Epidermal melanocyte (primary cell): ENCODE measurements around the gene CCDC97.

Source experiments
- DNase-seq: peaks from one replicate; pipeline ENCODE4 v3.0.0; 2011; ENCODE audit warnings: low spot score; ENCODE audit not compliant: insufficient read length

The CCDC97 gene

DNA sequence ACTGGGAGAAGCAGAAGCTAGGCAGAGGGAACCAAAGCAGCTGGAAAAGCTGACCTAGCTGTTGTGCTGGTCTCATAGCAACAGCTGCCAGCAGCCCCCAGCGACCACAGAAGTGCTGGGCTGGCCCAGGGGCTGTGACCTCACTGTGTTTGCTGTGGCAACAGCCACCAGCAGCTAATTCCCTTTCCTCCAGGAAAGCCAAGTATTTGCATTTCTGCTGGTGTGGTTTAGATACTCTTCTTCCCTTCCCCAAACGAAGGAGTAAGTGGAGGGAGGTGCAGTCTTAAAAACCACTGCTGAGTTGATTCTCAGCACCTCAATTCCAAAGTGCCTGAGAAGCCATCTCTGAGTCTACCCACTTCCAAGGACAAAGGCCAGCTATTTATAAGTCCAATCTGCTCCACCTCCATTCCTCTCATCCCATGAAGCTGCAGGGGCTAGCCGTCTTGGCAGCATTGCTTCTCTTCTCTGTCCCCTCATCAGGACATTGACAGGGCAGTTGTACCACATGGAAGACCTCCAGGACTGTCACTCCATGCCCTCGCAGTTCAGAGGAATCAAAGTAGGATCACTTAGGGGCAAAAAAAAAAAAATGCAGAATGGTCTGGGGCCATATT, 11.5 kb upstream of the CCDC97 start:
- peak; percentile 44 for DNase-seq

DNA sequence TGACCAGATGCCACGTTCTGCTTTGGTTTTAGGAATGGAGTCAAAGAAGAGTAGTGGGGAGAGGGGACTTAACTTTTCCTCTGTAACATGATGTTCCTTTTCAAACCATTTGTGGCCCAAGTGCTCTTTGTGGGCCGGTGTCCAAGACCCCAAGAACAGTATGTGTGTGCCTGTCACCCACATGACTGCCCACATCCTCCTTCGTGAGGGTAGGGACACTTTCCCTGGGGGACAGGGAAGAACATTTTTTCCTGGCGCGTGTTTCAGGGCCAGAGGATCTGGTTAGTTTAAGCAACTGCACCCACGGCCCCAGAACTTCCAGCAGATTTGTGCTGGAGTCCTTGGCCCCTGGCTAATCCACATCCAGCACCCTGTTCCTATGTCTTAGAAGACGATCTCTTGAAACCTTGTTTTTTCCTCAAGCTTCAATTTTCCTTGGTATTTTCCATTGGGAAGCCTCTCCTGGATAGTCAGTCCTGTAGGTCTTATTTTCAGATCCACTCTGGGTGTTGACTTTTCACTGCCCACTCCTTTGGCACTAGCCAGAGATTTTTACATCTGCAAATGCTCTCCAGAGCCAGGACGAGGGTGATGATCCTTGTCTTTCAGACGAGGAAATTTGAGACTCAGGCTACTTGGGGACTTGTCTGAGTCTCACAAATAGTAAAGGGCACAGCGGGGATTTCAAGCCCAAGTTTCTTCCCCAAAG, 10.8 kb upstream of the CCDC97 start:
- DNase-seq: no peak

DNA sequence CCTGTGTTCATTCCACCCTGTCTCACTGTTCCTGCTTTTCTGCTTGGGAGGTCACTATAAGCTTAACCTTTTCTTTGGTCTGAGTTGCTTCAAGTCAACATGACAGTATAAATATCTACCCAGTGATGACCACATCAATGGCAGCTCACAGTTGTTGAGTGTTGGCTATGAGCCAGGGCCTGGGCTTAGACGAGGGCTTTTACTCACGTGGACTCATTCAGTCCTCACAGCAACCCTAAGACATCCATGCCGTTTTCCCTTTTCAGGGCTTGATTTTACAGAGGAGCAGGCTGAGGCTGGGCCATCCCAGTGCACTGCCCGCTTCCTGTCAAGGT, 10.2 kb upstream of the CCDC97 start:
- DNase-seq: peak; percentile 82

DNA sequence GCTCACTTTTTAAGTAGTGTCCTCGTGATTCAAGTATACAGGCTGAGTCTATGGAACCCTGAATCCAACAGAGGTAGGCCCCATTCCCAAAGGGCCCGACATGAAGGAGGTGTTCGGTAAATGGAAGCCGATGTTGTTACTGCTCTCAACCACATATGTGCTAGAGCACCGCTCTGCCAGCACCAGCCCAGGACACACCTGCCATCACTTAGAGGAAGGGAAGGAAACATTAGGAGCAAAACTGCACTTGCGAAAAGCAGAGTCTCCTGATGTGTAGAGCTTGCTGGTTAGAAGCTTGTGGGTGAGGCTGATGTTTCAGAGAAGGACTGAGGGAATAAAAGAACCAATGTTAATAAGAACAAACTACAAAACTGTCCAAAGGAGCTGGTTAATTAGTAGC, 9.4 kb upstream of the CCDC97 start:
- no peak for DNase-seq

DNA sequence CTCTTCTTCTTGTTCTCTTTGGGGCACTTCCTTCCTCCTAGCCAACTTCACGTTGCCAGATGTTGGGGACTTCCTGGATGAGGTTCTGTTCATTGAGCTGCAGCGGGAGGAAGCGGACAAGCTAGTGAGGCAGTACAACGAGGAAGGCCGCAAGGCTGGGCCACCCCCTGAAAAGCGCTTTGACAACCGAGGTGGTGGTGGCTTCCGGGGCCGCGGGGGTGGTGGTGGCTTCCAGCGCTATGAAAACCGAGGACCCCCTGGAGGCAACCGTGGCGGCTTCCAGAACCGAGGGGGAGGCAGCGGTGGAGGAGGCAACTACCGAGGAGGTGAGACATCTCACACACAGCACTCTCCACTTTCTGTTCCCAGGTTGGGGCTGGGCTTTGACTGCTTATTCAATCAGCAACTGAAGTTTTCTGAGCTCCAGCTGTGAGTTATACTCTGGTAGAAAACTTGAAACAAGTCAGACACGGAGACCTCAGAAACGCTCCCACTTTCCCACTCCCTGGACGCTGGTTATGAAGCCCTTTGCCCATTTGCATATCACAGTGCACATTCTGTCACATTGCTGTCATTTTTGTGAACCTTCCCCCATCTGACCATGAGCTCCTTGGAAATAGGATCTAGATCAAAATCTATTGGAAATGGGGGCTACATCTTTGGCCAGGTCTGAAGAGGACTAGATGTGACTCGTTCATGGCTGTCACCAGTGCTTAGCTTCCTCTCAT, 7.2 kb upstream of the CCDC97 start:
- DNase-seq: no peak

DNA sequence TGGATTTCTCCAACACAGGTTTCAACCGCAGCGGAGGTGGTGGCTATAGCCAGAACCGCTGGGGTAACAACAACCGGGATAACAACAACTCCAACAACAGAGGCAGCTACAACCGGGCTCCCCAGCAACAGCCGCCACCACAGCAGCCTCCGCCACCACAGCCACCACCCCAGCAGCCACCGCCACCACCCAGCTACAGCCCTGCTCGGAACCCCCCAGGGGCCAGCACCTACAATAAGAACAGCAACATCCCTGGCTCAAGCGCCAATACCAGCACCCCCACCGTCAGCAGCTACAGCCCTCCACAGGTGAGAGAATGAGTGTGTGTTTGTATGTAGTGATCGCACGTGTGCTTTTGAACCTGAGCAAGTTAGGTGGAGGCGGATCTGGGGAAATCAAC, 6.0 kb upstream of the CCDC97 start:
- no peak for DNase-seq

DNA sequence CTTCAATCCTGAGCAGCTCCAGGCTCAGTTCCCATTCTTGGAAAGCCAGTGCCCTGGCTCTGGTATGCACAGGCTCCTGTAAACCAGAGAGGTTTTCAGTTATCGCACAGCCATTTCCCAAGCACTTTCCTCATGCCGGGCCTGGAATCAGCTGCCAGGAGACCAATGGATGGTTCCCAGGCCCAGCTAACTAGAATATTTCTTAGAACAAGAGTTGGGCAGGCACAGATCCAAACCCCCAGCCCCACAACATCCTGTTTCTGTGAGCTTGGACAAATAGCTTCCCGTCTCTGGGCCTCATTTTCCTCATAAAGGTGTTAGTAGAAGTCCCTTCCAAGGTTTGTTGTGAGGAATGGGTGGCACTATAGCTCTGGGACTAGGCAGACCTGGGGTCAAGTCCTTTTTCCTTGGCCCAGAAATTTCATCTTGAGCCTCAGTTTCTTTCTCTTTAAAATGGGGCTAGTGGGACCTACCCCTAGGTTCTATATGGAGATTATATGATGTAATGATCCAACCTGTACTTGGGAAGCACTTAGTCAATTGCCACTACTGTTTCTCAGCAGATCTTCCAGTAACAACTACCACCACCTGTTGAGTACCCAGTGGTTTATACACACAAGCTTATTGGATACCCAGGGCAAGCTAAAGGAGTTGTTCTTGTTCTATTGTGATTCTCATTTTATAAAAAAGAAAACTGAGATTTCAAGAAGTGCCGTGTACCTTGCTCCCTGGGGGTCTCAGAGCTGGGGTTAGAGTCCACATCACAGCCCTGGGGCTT, 5.1 kb upstream of the CCDC97 start:
- no peak for DNase-seq

DNA sequence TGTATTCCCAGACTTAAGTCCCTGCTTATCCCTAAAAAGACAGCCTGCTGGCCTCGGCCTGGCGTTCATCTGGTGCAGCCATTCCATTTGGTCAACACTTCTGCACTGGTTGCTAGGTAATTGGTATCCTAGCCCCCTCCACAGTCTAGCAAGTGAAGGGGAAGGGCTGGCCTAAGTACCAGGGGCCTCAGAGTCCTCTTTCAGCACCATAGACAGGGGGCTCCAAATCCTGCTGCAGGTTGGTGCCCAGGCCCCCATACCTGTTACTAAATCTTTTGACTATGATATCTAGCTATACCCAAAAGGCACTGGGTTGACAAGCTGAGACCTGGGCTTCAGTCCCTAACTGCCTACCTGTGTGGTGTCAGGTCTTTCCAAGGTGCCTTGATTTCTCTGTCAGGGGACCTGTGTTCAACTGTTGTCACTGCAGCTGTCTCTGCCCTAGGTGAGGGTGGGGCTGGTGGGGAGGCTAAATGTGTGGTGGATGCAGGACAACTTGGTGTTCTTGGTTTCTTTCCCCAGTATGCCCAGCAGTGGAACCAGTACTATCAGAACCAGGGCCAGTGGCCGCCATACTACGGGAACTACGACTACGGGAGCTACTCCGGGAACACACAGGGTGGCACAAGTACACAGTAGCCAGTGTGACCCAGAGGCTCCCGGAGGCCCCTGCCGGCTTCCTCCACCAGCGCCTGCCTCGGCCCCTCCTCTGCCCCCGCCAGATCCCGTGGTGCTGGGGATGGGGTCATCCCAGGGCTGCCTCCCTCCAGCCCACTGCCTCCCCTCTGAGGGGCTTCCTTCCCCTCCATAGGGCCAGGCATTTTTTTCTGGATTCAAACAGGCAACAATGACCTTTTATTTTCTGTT, 3.8 kb upstream of the CCDC97 start:
- DNase-seq: no peak

DNA sequence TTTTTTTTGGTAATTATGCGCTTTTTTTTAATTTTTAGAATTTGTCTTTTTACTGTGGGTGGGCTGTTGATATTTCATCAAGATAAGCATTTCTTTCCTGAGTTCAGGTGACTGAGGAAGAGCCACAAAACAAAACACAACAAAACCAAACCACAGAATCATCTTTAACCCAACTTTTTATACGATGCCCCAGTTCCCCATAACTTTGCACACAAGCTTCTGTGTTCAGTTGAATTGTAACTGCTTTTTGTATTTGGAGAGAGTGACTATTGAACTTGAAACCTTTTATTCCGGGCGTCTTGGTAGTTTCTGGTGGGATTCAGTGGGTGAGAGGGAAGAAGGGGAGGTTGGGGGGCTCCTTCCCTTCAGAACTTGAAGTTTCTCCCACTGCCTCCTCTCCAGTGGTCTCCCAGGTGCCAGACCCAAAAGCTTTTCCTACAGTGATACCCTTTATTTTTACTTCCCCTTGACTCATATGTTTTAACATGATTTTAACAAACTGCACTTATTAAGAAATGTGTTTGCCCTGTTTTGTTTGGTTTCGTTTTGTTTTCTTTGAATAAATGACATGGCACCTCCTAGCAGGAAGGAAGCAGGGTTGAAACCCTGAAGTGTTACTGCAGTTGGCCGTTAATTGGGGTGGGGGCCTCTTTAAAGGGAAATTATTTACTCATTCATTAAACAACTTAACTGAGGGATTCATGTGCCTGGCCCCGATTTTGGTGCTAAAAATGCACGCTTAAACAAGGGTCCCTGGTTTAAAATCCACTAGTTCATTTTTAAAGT, 2.7 kb upstream of the CCDC97 start:
- no peak for DNase-seq

DNA sequence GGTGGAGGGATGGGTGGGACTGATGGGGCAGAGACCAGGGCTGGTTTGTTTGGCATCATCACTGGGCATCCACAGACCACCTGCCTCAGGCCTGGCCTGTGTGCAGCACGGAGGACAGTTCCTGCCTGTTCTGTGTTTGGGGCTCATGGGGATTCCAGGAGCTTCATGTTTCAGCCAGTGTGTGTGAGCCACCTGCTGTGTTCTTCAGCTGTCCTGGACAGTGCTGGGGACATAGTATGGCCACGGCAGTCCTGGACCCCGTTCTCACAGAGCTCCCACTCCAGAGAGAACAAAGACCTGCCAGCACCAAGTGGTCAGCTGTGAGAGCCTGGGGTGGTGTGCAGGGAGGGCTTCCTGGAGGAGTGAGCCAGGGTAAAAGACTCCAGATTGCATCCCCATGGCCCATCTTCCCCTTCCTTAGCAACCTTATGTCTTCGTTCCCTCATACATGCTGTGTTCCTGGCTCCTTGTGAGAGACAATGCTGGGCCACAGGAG, 2.0 kb upstream of the CCDC97 start:
- DNase-seq: no peak

DNA sequence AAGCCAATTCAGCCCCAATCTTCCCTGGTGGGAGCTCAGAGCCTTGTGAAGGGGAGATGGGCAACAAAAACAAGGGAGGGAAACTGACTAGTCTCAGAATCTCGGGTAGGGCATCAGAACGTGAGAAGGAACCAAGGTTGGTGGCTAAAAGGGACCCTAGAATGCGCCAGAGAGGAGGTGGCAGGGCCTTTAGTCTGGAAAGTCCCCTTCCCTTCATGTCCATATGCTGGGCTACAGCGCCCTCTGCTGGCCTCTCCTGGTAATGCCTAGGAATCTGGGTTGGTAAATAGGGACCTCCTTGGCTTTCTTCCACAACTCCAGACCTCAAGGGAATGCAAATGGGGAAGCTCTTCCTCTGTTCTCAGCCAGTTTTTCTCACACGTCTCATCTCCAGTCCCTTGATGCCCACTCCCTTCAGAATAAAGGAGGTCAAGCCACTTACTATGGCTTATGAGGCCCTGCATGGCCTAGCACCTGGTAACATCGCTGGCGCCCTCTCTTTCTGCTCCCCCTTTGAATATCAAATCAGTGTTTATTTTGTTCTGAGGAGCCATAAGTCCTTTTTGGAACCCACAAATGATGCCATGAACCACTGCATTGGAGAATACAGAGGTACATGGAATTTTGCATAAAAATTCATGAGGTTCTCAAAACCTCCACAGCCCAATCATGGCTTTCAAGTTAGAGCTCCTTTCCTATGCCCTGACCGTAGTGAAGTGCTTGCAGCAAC, 1.4 kb upstream of the CCDC97 start:
- peak; percentile 79 for DNase-seq

DNA sequence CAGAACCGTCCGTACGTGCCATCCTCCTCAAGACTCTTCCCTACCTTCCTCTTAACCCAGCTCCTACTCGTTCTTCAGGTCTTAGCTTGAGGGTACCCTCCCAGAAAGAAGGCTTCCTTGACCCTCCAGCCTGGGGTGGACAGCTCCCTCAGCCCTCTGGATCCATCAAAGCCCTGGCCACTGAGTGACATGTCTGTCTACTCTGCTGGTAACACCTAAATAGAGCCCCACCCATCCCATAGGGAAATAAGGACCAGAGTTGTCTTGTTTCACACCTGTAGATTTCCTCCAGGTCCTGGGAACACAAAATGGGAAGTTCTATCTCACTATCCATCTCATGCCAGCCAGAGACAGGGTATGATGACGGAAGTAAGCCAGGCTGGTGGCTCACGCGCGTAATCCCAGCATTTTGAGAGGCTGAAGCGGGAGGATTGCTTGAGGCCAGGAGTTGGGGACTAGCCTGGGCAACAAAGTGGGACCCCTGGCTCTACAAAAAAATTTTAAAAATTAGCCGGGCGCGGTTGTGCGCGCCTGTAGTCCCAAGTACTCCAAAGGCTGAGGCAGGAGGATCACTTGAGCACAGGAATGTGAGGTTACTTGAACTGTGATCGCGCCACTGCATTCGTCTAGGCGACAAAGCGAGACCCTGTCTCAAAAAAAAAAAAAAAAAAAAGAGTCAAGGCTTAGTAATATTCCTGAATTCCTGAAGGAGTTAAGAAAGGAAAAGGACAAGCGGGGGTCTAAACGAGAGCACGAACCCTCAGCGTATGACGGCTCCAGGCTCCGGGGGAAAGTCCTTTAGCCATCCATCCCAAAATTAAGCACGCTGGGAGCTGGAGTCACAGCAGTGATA, 566 bp upstream of the CCDC97 start:
- no peak for DNase-seq

DNA sequence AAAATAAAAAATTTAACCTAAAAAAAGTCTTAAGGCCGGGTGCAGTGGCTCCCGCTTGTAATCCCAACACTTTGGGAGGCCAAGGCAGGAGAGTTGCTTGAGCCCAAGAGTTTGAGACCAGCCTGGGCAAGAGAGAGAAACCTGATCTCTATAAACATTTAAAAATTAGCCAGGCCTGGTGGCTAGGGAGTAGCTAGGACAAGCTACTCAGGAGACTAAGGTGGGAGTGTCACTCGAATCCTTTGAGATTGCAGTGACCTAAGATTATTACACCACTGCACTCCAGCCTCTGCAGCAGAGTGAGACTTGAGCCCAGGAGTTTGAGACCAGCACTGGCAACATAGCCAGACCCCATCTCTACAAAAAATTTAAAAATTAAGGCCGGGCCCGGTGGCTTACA, 1.1 kb downstream of the CCDC97 start:
- no peak for DNase-seq

DNA sequence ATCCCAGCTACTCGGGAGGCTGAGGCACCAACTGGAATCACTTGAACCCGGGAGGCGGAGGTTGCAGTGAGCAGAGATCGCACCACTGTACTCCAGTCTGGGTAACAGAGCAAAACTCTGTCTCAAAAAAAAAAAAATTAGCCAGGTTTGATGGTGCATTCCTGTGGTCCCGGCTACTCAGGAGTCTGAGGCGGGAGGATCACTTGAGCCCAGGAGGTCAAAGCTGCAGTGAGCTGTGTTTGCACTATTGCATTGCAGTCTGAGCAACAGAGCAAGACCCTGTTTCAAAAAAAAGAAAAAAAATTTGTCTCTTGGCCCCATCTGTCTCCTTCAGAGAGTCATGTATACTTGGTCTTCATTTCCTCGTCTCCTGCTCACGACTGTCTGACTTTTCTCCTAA, 1.6 kb downstream of the CCDC97 start:
- no peak for DNase-seq

DNA sequence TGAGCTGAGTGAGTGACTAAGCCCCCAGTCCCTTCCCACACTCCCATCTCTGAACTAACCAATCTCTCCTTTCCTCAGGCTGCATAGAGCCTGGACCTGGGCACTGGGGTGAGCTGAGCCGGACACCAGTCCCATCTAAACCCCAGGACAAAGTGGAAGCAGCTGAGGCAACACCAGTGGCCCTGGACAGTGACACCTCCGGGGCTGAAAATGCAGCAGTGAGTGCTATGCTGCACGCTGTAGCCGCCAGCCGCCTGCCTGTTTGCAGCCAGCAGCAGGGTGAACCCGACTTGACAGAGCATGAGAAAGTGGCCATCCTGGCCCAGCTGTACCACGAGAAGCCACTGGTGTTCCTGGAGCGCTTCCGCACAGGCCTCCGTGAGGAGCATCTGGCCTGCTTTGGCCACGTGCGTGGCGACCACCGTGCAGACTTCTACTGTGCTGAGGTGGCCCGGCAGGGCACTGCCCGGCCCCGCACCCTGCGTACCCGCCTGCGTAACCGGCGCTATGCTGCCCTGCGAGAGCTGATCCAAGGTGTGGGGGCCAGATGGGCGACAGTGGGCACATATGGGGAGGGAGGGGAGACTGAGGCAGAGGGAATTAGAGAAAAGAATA, 6.4 kb downstream of the CCDC97 start:
- no peak for DNase-seq

DNA sequence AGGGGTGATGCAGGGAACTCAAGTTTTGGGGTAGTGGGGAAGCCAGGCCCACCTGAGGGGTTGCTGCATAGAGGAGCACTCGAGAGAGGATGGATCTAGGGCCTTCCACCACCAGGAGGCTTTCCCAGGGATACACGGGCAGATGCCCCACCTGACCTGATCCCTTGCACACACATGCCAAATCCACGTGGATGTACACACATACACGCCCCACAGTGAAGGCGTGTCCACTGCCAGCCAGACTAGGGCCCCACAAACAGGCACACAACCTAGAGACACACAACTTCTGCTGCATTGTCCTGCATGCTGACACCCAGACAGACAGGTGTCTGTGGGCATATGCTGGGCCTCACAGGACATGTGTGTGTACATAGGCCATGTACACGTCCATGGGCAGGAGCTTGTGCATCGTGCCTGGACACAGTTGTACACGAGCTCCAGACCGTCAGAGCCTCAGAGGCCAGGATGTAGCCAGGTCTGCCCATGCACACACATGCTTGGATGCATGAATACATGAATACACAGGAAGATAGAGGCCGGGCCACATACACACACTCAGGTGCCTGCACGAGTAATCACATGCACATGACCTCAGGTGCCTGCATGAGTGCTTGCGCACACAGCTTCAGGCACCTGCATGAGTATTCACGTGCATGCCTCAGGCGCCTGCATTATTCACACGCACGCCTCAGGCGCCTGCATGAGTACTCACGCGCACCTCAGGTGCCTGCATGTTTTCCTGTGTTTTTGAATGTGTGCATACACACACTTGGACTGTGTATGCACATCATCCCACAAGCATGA, 8.9 kb downstream of the CCDC97 start:
- no peak for DNase-seq

DNA sequence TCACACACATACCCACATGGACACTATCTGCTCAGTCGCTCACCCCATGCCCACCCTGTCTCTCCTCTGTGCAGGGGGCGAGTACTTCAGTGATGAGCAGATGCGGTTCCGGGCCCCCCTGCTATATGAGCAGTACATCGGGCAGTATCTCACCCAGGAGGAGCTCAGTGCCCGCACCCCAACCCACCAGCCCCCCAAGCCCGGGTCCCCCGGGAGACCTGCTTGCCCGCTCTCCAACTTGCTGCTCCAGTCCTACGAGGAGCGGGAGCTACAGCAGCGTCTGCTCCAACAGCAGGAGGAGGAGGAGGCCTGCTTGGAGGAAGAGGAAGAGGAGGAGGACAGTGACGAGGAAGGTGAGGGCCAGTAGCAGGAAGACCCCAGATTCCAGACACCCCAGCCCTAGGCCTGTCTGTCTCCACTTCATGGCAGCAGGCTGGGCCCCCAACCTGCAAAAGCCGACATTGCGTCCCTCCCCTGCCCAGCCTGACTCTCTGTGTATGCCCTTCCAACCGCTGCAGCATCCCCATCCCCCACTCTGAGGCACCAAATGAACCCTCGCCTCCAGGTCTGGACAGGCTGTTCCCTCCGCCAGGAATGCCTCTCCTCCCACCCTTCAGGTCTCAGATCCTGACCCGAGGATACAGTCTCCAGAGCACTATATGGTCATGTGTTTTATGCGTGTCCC, 9.7 kb downstream of the CCDC97 start:
- DNase-seq: no peak
